H9 (cell line): Measurements from ENCODE around the gene INPP4A. TPM values are rescaled to one million over a fixed set of nuclear protein-coding genes. Genes with fewer than 3 reads are reported as not detected.

Experiments used
- DNase-seq: peaks from one replicate; pipeline ENCODE4 v3.0.0-alpha.2; 2017
- H2AFZ ChIP-seq: one replicate; pipeline ENCODE4 v1.6.1; 2013; ENCODE audit warnings: mild to moderate bottlenecking, low read length, control low read depth, moderate library complexity
- H2AK5ac ChIP-seq: 2 replicates; pipeline ENCODE4 v1.6.1; 2013; ENCODE audit warnings: low read length, control low read depth, mixed read lengths; ENCODE audit not compliant: insufficient read length
- H2BK120ac ChIP-seq: one replicate; pipeline ENCODE4 v1.6.1; 2013; ENCODE audit warnings: low read depth, mild to moderate bottlenecking, low read length, control low read depth, inconsistent platforms; ENCODE audit not compliant: poor library complexity, severe bottlenecking
- H2BK12ac ChIP-seq: 2 replicates; pipeline ENCODE4 v1.6.1; 2013; ENCODE audit warnings: low read length, control low read depth, mixed read lengths, low read depth; ENCODE audit not compliant: insufficient read length
- H2BK15ac ChIP-seq: 2 replicates; pipeline ENCODE4 v1.6.1; 2013; ENCODE audit warnings: low read depth, low read length, control low read depth
- H2BK20ac ChIP-seq: one replicate; pipeline ENCODE4 v1.6.1; 2013; ENCODE audit warnings: low read depth, mild to moderate bottlenecking, low read length, control low read depth, inconsistent platforms; ENCODE audit not compliant: poor library complexity, severe bottlenecking
- H2BK5ac ChIP-seq: 2 replicates; pipeline ENCODE4 v1.6.1; 2013; ENCODE audit warnings: low read length, control low read depth, mixed read lengths; ENCODE audit not compliant: insufficient read length
- H3K14ac ChIP-seq: 2 replicates; pipeline ENCODE4 v1.6.1; 2013; ENCODE audit warnings: low read length, control low read depth; ENCODE audit not compliant: insufficient read depth
- H3K18ac ChIP-seq: 2 replicates; pipeline ENCODE4 v1.6.1; 2013; ENCODE audit warnings: low read depth, mild to moderate bottlenecking, mixed read lengths, low read length, control low read depth; ENCODE audit not compliant: insufficient read length
- H3K23ac ChIP-seq: 2 replicates; pipeline ENCODE4 v1.6.1; 2013; ENCODE audit warnings: low read length, control low read depth, mixed read lengths, low read depth; ENCODE audit not compliant: insufficient read length
- H3K23me2 ChIP-seq: 2 replicates; pipeline ENCODE4 v1.6.1; 2013; ENCODE audit warnings: low read depth, mild to moderate bottlenecking, mixed read lengths, low read length, control low read depth; ENCODE audit not compliant: insufficient read length, poor library complexity, severe bottlenecking
- H3K27ac ChIP-seq: 2 replicates; pipeline ENCODE4 v1.5.1; 2013; ENCODE audit warnings: low read length, control low read depth, mixed read lengths, low read depth; ENCODE audit not compliant: insufficient read length
- H3K27me3 ChIP-seq: 2 replicates; pipeline ENCODE4 v1.6.1; 2013; ENCODE audit warnings: low read length, control low read depth, inconsistent platforms; ENCODE audit not compliant: insufficient read depth
- H3K4ac ChIP-seq: 2 replicates; pipeline ENCODE4 v1.6.1; 2013; ENCODE audit warnings: low read depth, mild to moderate bottlenecking, control low read depth, inconsistent platforms, low read length, moderate library complexity
- H3K4me1 ChIP-seq: 2 replicates; pipeline ENCODE4 v1.6.1; 2013; ENCODE audit warnings: low read length, control low read depth, inconsistent platforms; ENCODE audit not compliant: insufficient read depth
- H3K4me2 ChIP-seq: 2 replicates; pipeline ENCODE4 v1.6.1; 2013; ENCODE audit warnings: low read length, control low read depth, mixed read lengths; ENCODE audit not compliant: insufficient read length, insufficient read depth
- H3K56ac ChIP-seq: 2 replicates; pipeline ENCODE4 v1.6.1; 2013; ENCODE audit warnings: low read depth, mild to moderate bottlenecking, mixed read lengths, low read length, control low read depth; ENCODE audit not compliant: insufficient read length
- H3K79me1 ChIP-seq: 2 replicates; pipeline ENCODE4 v1.6.1; 2013; ENCODE audit warnings: low read depth, mild to moderate bottlenecking, moderate library complexity, low read length, control low read depth, inconsistent platforms; ENCODE audit not compliant: insufficient read depth, poor library complexity, severe bottlenecking
- H3K79me2 ChIP-seq: 2 replicates; pipeline ENCODE4 v1.6.1; 2013; ENCODE audit warnings: low read length, control low read depth, inconsistent platforms; ENCODE audit not compliant: insufficient read depth
- H3K9ac ChIP-seq: 2 replicates; pipeline ENCODE4 v1.6.1; 2013; ENCODE audit warnings: low read length, control low read depth, mixed read lengths; ENCODE audit not compliant: insufficient read length; ENCODE audit errors: extremely low read depth
- H3K9me3 ChIP-seq: one replicate; pipeline ENCODE4 v1.6.1; 2013; ENCODE audit warnings: low read depth, low read length, inconsistent platforms; ENCODE audit not compliant: control insufficient read depth
- H3T11ph ChIP-seq: one replicate; pipeline ENCODE4 v1.6.1; 2013; ENCODE audit warnings: mild to moderate bottlenecking, low read length, control low read depth, inconsistent platforms
- H4K20me1 ChIP-seq: one replicate; pipeline ENCODE4 v1.6.1; 2013; ENCODE audit not compliant: control insufficient read depth, insufficient read length, insufficient read depth
- H4K5ac ChIP-seq: 2 replicates; pipeline ENCODE4 v1.6.1; 2013; ENCODE audit warnings: low read depth, mild to moderate bottlenecking, mixed read lengths, low read length, control low read depth; ENCODE audit not compliant: insufficient read length
- H4K8ac ChIP-seq: replicated peaks from 2 replicates; pipeline ENCODE4 v1.6.1; 2013; ENCODE audit warnings: low read length, control low read depth, mixed read lengths, low read depth; ENCODE audit not compliant: insufficient read length
- H4K91ac ChIP-seq: 2 replicates; pipeline ENCODE4 v1.6.1; 2013; ENCODE audit warnings: low read depth, mild to moderate bottlenecking, moderate library complexity, mixed read lengths, low read length, control low read depth; ENCODE audit not compliant: insufficient read length
- H3K27ac Mint-ChIP-seq, 3 experiments: 2 replicates in 2 of 3; 3 replicates in 1 of 3; pipeline ENCODE4 v1.8.0; 2020 to 2021; ENCODE audit warnings: mixed read lengths in 3 of 3, mild to moderate bottlenecking in 1 of 3, moderate library complexity in 1 of 3
- H3K27me3 Mint-ChIP-seq: 2 replicates; pipeline ENCODE4 v1.8.0; 2021; ENCODE audit warnings: low read depth, mild to moderate bottlenecking, moderate library complexity, mixed read lengths
- H3K36me3 Mint-ChIP-seq, 3 experiments: 2 replicates in 2 of 3; 3 replicates in 1 of 3; pipeline ENCODE4 v1.8.0; 2020 to 2021; ENCODE audit warnings: low read depth in 3 of 3, mixed read lengths in 3 of 3; ENCODE audit not compliant: insufficient read depth in 1 of 3
- H3K4me1 Mint-ChIP-seq, 2 experiments: 2 replicates each; pipeline ENCODE4 v1.8.0; 2020; ENCODE audit warnings: mixed read lengths in 2 of 2
- H3K4me3 Mint-ChIP-seq, 2 experiments: 2 replicates in 1 of 2; 3 replicates in 1 of 2; pipeline ENCODE4 v1.8.0; 2020 to 2021; ENCODE audit warnings: mild to moderate bottlenecking in 2 of 2, mixed read lengths in 2 of 2, moderate library complexity in 1 of 2
- H3K9me3 Mint-ChIP-seq, 2 experiments: 2 replicates in 1 of 2; 3 replicates in 1 of 2; pipeline ENCODE4 v1.8.0; 2020; ENCODE audit warnings: mild to moderate bottlenecking in 2 of 2, mixed read lengths in 2 of 2, moderate library complexity in 1 of 2
- WGBS: extraction: QIAGEN DNeasy Blood & Tissue Kit; methylation state at CpG from one replicate; pipeline ENCODE4 v1.1.7; 2013; ENCODE audit warnings: missing lambda C conversion rate, low lambda C conversion rate, mixed read lengths; ENCODE audit not compliant: insufficient read length; ENCODE audit errors: extremely low coverage; 5-methylcytosine and 5-hydroxymethylcytosine counted together
- total RNA-seq: library from RNA; stranded (reverse); gene quantifications from 2 replicates; pipeline ENCODE4 v1.2.1, GENCODE V29; 2021
- TF ChIP-seq, protein P1 (sequence below): fragments of 200-600 bp; sonication (generic); conservative IDR thresholded peaks from 3 replicates; pipeline ENCODE4 v1.8.0; 2021; ENCODE audit warnings: antibody characterized with exemption, mild to moderate bottlenecking

Gene INPP4A
- total RNA-seq, 1 experiment from 2014 or later = 55.2 TPM

DNA sequence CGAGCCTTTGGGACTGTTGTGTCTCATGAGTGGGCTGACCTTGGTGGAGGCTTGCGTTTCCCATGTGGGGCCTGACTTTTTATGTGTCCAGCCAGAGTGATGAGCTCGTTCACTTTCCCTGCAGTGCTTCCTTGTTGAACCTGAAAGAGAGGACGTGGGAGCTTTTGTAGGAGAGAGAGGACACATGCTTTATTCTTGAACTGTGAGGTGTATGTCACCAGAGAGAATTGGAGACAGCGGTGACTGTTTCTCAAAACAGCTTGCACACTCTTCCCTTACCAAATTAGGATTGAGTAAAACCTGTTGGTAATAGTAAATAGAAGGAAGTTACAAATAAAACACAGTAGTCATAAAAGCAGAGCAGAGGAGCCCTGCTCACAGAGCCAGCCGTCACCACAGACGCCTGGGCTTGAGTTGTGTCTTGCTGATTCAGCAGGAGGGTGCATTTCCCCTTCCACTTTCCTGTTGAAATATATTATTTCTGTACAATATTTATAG lies 60.7 kb downstream of the INPP4A start:
- TF ChIP-seq, protein P1, sequence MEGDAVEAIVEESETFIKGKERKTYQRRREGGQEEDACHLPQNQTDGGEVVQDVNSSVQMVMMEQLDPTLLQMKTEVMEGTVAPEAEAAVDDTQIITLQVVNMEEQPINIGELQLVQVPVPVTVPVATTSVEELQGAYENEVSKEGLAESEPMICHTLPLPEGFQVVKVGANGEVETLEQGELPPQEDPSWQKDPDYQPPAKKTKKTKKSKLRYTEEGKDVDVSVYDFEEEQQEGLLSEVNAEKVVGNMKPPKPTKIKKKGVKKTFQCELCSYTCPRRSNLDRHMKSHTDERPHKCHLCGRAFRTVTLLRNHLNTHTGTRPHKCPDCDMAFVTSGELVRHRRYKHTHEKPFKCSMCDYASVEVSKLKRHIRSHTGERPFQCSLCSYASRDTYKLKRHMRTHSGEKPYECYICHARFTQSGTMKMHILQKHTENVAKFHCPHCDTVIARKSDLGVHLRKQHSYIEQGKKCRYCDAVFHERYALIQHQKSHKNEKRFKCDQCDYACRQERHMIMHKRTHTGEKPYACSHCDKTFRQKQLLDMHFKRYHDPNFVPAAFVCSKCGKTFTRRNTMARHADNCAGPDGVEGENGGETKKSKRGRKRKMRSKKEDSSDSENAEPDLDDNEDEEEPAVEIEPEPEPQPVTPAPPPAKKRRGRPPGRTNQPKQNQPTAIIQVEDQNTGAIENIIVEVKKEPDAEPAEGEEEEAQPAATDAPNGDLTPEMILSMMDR = no peak

More for the DNA sequence above, 60.7 kb downstream of the INPP4A start:
- H4K5ac ChIP-seq = no peak overlapping the region
- no peaks in the 10 kb centered on the region for H3K27me3 ChIP-seq
- no peak overlapping the region for H3K4me2 ChIP-seq
- H2BK12ac ChIP-seq = no peak overlapping the region
- peaks cover 17 to 25% (median 17%) of the 10 kb centered on the region in 3 experiments for H3K36me3 Mint-ChIP-seq
- H3K23ac ChIP-seq = no peak overlapping the region
- H3K79me1 ChIP-seq = no peaks in the 10 kb centered on the region
- H3K27me3 Mint-ChIP-seq = no peaks in the 10 kb centered on the region
- no peaks in the 10 kb centered on the region for H3K9me3 ChIP-seq
- no peak overlapping the region for H3K18ac ChIP-seq
- no peak overlapping the region for H2AFZ ChIP-seq
- peaks cover 33 to 45% of the 10 kb centered on the region in 2 experiments for H3K4me1 Mint-ChIP-seq
- H2BK15ac ChIP-seq = no peak overlapping the region
- H4K91ac ChIP-seq = no peak overlapping the region
- no peak overlapping the region for H3K56ac ChIP-seq
- no peak overlapping the region for H3K14ac ChIP-seq
- no CpG with 5 or more reads among the region's 7 CpGs for WGBS
- no peak overlapping the region for H2BK20ac ChIP-seq
- no peak overlapping the region for H2AK5ac ChIP-seq
- H3K27ac ChIP-seq = no peak overlapping the region
- no peak overlapping the region for H3K9ac ChIP-seq
- no peak overlapping the region for H2BK120ac ChIP-seq
- no peak for DNase-seq
- no peaks in the 10 kb centered on the region; the same call in 1 of the 2 replicates for H3K79me2 ChIP-seq
- H3K4me3 Mint-ChIP-seq = no peak overlapping the region
- H3K27ac Mint-ChIP-seq = no peak overlapping the region; a peak in 1 of 7 replicates
- H3K23me2 ChIP-seq = no peaks in the 10 kb centered on the region
- H3K4me1 ChIP-seq = no peaks in the 10 kb centered on the region
- no peak overlapping the region for H3K4ac ChIP-seq
- H4K8ac ChIP-seq = no peak overlapping the region
- H3K9me3 Mint-ChIP-seq = no peaks in the 10 kb centered on the region
- H4K20me1 ChIP-seq = no peaks in the 10 kb centered on the region
- H3T11ph ChIP-seq = no peak overlapping the region
- no peak overlapping the region for H2BK5ac ChIP-seq
